Thyroid gland (tissue), 4 donors: ENCODE data around the gene GALK1. TPM values are rescaled to one million over a fixed set of nuclear protein-coding genes. Genes with fewer than 3 reads are reported as not detected.

Source experiments
- DNase-seq, 2 donors: peaks; one replicate each; pipeline ENCODE4 v3.0.0-alpha.2; 2019
- H3K27ac ChIP-seq, 3 donors: fragments of 200-600 bp; sonication (generic); 1 replicate in 2 of 3; 2 replicates in 1 of 3; pipeline ENCODE4 v1.5.1; 2016 to 2019; ENCODE audit warnings: mild to moderate bottlenecking in 1 of 3, moderate library complexity in 1 of 3
- H3K27me3 ChIP-seq: fragments of 200-600 bp; sonication (generic); one replicate; pipeline ENCODE4 v1.5.1; 2019
- H3K36me3 ChIP-seq, 2 donors: fragments of 200-600 bp; sonication (generic); one replicate each; pipeline ENCODE4 v1.5.1; 2016 to 2019
- H3K4me1 ChIP-seq, 2 donors: fragments of 200-600 bp; sonication (generic); one replicate each; pipeline ENCODE4 v1.5.1; 2017 to 2019
- H3K4me3 ChIP-seq, 3 donors: fragments of 200-600 bp; sonication (generic); replicated peaks in 1 of 3; 1 replicate in 2 of 3; 2 replicates in 1 of 3; pipeline ENCODE4 v1.5.1; 2016; ENCODE audit warnings: mild to moderate bottlenecking in 1 of 3
- H3K9me3 ChIP-seq: fragments of 200-600 bp; sonication (generic); one replicate; pipeline ENCODE4 v1.5.1; 2017
- CTCF ChIP-seq, 6 experiments: fragments of 200-600 bp in 3 of 6; fragments of 450-650 bp in 3 of 6; sonication (generic) in 3 of 6; IDR thresholded peaks; one replicate each; pipeline ENCODE4 v1.5.1; 2016 to 2019; ENCODE audit warnings: antibody characterized with exemption in 6 of 6, mild to moderate bottlenecking in 2 of 6, inconsistent platforms in 1 of 6, moderate library complexity in 1 of 6
- POLR2A ChIP-seq, 2 donors: fragments of 450-650 bp; IDR thresholded peaks; one replicate each; pipeline ENCODE4 v1.6.1; 2017; ENCODE audit warnings: antibody characterized with exemption in 2 of 2, mild to moderate bottlenecking in 2 of 2, moderate library complexity in 1 of 2
- WGBS, 2 donors: methylation state at CpG; one replicate each; pipeline ENCODE4 v1.1.5; 2017; 5-methylcytosine and 5-hydroxymethylcytosine counted together
- intact Hi-C: fragments of 100-400 bp; cut with DNase I; formaldehyde crosslinking; loops from one replicate; pipeline ENCODE4 v1.15.1; 2023
- total RNA-seq, 4 donors: library from RNA; depleted of rRNA; stranded (reverse); fragments of >200 nt; gene quantifications; one replicate each; pipeline ENCODE4 v1.2.3, GENCODE V29; 2016

Gene GALK1
- total RNA-seq, 4 donors from 2014 or later = 15.4 to 28.5 (median 24.9) TPM

GRCh38 chr17:75806822-75807500 lies 42.0 kb upstream of the GALK1 start:
- Histone ChIP-seq H3K27ac (no peak overlapping the region), H3K4me3 (no peak overlapping the region), H3K9me3 (no peaks in the 10 kb centered on the region), H3K36me3 (peaks cover 2 to 8% of the 10 kb centered on the region in 2 donors), H3K4me1 (peaks cover 0 to 12% of the 10 kb centered on the region in 2 donors), H3K27me3 (no peaks in the 10 kb centered on the region)
- 79 to 85% methylated on average over 3 to 4 of the region's 4 CpGs for WGBS, 2 donors
- intact Hi-C loops = no loop called here
- DNase-seq = no peak
- no peak for TF ChIP-seq CTCF (IDR thresholded peaks at IDR 0.05)

GRCh38 chr17:75803883-75804282 lies 38.9 kb upstream of the GALK1 start:
- H3K4me3 ChIP-seq = no peak overlapping the region
- H3K36me3 ChIP-seq = peaks cover 0 to 10% of the 10 kb centered on the region in 2 donors
- intact Hi-C loops = no loop called here
- no peak for DNase-seq
- peaks cover 0 to 4% of the 10 kb centered on the region in 2 donors for H3K4me1 ChIP-seq
- H3K27me3 ChIP-seq = no peaks in the 10 kb centered on the region
- no peaks in the 10 kb centered on the region for H3K9me3 ChIP-seq
- no peak overlapping the region for H3K27ac ChIP-seq
- TF ChIP-seq POLR2A (IDR thresholded peaks at IDR 0.05) (no peak), CTCF (IDR thresholded peaks at IDR 0.05) (no peak)
- 94 to 96% methylated on average over 1 of the region's 1 CpG for whole genome bisulfite sequencing, 2 donors

- no peak for DNase-seq
- intact Hi-C loops = no loop called here
- Histone ChIP-seq H3K27ac (no peak overlapping the region), H3K4me1 (no peaks in the 10 kb centered on the region), H3K27me3 (no peaks in the 10 kb centered on the region), H3K9me3 (no peaks in the 10 kb centered on the region), H3K4me3 (no peak overlapping the region), H3K36me3 (peaks cover 7 to 19% of the 10 kb centered on the region in 2 donors)
- no peak for TF ChIP-seq CTCF (IDR thresholded peaks at IDR 0.05)
- TF ChIP-seq POLR2A (IDR thresholded peaks at IDR 0.05) = no peak
- 87 to 94% methylated on average over 4 of the region's 4 CpGs for WGBS, 2 donors
These were observed 34.4 kb upstream of the GALK1 start for GRCh38 chr17:75799402-75799801.

- TF ChIP-seq CTCF (IDR thresholded peaks at IDR 0.05) (no peak), POLR2A (IDR thresholded peaks at IDR 0.05) (no peak)
- Histone ChIP-seq H3K27ac (no peak overlapping the region), H3K27me3 (no peaks in the 10 kb centered on the region), H3K4me3 (no peak overlapping the region), H3K36me3 (peaks cover 7 to 19% of the 10 kb centered on the region in 2 donors), H3K9me3 (no peaks in the 10 kb centered on the region), H3K4me1 (no peaks in the 10 kb centered on the region)
- intact Hi-C loops = no loop called here
- DNase-seq = peak in 1 of 2 donors; percentile 2
- WGBS, 2 donors = 83 to 87% methylated on average over 8 of the region's 8 CpGs
These were observed 31.0 kb upstream of the GALK1 start for GRCh38 chr17:75795820-75796607.

- intact Hi-C loops = no loop called here
- TF ChIP-seq CTCF (IDR thresholded peaks at IDR 0.05) = no peak
- no peak for TF ChIP-seq POLR2A (IDR thresholded peaks at IDR 0.05)
- H3K27ac ChIP-seq = no peak overlapping the region
- no peaks in the 10 kb centered on the region for H3K9me3 ChIP-seq
- H3K4me1 ChIP-seq = no peaks in the 10 kb centered on the region
- WGBS, 2 donors = 88 to 93% methylated on average over 1 of the region's 1 CpG
- H3K36me3 ChIP-seq = peaks cover 7 to 8% of the 10 kb centered on the region in 2 donors
- no peak overlapping the region for H3K4me3 ChIP-seq
- H3K27me3 ChIP-seq = no peaks in the 10 kb centered on the region
- no peak for DNase-seq
These were observed 28.5 kb upstream of the GALK1 start for GRCh38 chr17:75793460-75793859.
